Measurements from ENCODE around the gene IMPACT.
A peak's percentile ranks its signal among the peaks of the same experiment; 100 is the strongest.

The IMPACT gene

DNA sequence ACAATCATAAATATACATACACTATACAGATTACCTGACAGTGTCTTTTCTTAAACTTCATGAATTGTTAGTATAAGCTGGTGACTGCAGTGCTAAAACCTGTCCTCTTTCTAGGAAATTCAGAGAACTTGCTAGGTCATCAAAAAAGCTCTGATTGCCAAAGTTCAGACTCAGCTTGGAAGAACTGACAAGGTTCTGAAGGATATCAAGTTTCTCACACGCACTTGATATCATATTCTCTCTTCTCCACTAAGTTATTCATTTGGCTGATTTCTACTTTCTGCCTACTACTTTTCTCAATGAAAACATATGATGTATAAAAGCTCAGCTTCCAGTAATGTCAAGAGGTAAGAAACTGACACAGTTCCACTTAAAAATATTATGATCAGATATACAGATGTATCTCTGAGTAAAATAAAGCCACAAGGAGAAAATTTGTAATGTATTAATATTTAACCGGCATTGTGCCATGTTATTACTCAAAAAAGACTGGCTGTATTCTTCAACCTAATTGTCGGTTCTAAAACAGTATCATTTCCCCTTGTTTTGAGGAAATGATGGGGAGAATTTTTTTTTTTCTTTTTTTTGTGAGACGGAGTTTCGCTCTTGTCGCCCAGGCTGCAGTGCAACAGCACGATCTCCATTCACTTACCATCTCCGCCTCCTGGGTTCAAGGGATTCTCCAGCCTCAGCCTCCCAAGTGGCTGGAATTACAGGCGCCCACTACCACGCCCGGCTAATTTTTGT, 31.2 kb upstream of the IMPACT start:
- TF ChIP-seq, protein P1, sequence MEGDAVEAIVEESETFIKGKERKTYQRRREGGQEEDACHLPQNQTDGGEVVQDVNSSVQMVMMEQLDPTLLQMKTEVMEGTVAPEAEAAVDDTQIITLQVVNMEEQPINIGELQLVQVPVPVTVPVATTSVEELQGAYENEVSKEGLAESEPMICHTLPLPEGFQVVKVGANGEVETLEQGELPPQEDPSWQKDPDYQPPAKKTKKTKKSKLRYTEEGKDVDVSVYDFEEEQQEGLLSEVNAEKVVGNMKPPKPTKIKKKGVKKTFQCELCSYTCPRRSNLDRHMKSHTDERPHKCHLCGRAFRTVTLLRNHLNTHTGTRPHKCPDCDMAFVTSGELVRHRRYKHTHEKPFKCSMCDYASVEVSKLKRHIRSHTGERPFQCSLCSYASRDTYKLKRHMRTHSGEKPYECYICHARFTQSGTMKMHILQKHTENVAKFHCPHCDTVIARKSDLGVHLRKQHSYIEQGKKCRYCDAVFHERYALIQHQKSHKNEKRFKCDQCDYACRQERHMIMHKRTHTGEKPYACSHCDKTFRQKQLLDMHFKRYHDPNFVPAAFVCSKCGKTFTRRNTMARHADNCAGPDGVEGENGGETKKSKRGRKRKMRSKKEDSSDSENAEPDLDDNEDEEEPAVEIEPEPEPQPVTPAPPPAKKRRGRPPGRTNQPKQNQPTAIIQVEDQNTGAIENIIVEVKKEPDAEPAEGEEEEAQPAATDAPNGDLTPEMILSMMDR (conservative IDR thresholded peaks at IDR 0.05; ENCODE audit: low read depth, low read length): no peak
- DNase-seq (ENCODE audit: low read depth): peak; percentile 40
- no peak overlapping the region for H3K4me3 ChIP-seq (ENCODE audit: low read depth, low read length)

DNA sequence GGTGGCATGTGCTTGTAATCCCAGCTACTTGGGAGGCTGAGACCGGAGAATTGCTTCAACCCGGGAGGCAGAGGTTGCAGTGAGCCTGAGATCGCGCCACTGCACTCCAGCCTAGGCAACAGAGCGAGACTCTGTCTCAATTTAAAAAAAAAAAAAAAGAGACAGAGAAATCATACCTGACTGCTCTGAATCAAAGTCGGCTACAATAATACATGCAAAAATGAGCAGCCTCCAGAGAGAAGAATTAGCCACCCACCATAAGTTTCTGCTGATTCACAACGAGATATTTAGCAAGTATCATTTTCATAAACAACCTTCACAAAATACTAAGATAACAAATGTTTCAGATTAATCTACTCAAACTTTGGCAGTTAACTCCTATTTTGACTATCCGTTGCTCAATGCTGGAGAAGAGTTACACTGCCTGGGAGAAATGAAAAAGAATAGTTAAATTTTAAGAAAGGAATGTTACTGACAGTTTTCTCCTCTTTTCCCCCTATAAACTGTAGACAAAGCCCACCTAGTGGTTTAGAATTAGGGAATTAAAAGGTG, 30.3 kb upstream of the IMPACT start:
- peak overlapping the region; percentile 84 for H3K4me3 ChIP-seq (ENCODE audit: low read depth, low read length)
- TF ChIP-seq, protein P1 (conservative IDR thresholded peaks at IDR 0.05; ENCODE audit: low read depth, low read length): no peak
- DNase-seq (ENCODE audit: low read depth): no peak

DNA sequence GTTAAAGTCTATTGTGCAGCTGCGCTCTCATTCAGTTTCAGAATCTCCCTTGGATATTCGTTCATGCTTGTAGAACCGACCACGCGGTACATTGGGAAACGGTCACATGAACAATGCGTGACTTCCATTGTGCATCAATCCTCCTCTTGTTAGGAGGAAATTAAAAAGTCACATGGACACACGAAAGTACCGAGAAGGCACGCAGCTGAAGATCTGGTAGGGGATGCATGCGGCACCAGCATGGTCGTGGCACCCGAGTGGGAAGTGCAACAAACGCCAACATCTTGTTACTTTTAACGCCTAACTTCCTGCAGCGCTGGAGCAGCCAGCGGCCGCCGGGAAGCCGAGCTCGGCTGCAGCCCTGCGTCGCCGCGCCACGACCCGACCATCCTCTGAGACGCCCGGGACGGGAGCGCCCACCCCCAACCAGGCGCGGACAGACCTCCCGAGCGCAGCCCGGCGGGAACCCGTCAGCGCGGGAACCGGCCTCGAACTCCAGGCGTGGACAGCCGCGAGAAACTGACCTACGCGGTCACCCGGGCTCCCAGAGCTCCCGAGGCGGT, 29.3 kb upstream of the IMPACT start:
- H3K4me3 ChIP-seq (ENCODE audit: low read depth, low read length): peak overlapping the region; percentile 84
- TF ChIP-seq, protein P1 (conservative IDR thresholded peaks at IDR 0.05; ENCODE audit: low read depth, low read length): no peak
- peak; percentile 86 for DNase-seq (ENCODE audit: low read depth)

DNA sequence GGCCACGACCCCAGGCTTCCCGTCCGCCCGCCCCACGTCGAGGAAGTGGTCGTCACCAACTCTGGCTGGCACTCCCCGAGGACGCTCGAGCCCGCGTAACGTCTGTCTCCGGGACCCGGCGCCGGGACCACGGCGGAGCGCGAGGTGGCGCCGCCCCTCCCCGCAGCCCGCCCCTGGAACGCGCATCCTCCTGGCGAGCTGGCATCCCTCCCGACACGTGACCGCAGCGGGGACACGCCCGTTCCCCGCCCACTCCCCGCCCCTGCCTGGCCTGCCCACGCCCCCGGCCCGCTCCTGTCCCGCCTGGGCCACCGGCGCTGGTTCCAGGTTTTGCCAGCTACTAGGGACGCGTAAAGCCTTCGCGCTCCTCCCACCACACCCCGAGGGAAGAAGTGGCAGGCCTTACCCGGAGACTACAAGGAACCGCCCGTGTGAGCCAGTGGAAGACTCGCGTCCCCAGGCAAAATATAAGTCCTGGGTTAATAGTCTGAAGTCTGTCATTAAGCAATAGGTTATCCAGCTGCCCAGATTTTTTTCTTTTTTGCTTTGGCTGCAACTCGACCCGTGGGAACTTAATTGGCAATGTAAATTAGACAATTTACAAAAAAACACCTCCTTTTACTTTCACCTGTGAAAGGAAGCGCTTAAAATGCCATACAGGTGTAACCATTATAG, 28.6 kb upstream of the IMPACT start, which contains the start of gene OSBPL1A:
TSS of gene OSBPL1A (minus strand) at position 131 of the 675 bp plus-strand sequence. CDS start 20,291 bp downstream, outside the sequence.
- TF ChIP-seq, protein P1 (conservative IDR thresholded peaks at IDR 0.05; ENCODE audit: low read depth, low read length): no peak
- peak; percentile 91 for DNase-seq (ENCODE audit: low read depth)
- peak within 1 kb of the TSS; percentile 84 for H3K4me3 ChIP-seq (ENCODE audit: low read depth, low read length)

DNA sequence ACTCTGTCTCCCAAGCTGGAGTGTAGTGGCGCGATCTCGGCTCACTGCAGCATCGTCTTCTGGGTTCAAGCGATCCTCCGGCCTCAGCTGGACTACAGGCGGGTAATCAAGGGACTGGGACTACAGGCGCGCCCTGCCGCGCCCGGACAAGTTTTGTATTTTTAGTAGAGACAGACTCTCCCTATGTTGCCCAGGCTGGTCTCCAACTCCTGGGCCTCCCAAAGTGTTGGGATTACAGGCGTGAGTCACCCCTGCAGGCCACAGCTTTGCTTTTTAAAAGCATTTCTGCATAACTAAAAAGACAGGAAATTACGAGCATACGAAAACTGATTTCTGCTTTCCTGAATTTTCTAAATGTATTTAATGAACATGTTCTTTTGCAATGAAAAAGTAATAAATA, 27.9 kb upstream of the IMPACT start:
- peak overlapping the region; percentile 84 for H3K4me3 ChIP-seq (ENCODE audit: low read depth, low read length)
- peak; percentile 39 for DNase-seq (ENCODE audit: low read depth)
- TF ChIP-seq, protein P1 (conservative IDR thresholded peaks at IDR 0.05; ENCODE audit: low read depth, low read length): no peak

DNA sequence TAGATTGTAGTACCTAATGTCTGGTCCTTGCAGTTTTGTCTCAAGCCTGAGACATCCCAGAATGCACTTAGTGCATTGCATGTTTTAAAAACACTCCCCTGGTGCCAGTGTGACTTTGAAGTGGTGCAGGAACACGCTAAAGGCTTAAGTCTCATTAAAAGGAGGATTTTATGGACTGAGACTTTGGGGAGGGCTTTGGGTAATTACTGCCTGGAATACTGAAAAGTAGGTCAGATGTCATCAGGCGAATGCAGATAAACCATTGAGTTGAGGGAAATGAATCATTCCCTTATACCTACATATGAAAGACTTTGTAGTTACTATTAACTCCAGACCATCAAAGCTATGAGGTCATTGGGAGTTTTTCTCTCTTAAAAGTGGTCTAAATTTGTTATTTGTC, 25.9 kb upstream of the IMPACT start:
- TF ChIP-seq, protein P1 (conservative IDR thresholded peaks at IDR 0.05; ENCODE audit: low read depth, low read length): no peak
- DNase-seq (ENCODE audit: low read depth): no peak

More for the DNA sequence above, 25.9 kb upstream of the IMPACT start:
- H3K4me3 ChIP-seq (ENCODE audit: low read depth, low read length): no peak overlapping the region
